Activated naive CD8-positive, alpha-beta T cell treated with anti-CD3 and anti-CD28 coated beads, Interleukin-2, amount 10 ng/mL, durations not matched to agents 7 days and 5 days (primary cell): Measurements from ENCODE around the gene LDHAL6B. TPM values are rescaled to one million over a fixed set of nuclear protein-coding genes. Genes with fewer than 3 reads are reported as not detected.

Experiments
- ATAC-seq: fragments of 150-1000 bp; cut with Tn5 transposase; one replicate; pipeline ENCODE4 v1.10.0; 2021; ENCODE audit warnings: low read depth, moderate library complexity
- POLR2A ChIA-PET: fragments of 350-600 bp; sonication (Branson Sonifier 250); formaldehyde crosslinking; loops from one replicate; lab custom pipeline; 2021; ENCODE audit warnings: antibody characterized with exemption; lab: Charles Lee
- DNase-seq: peaks from one replicate; pipeline ENCODE4 v3.0.0; 2021
- H3K27ac Mint-ChIP-seq: one replicate; pipeline ENCODE4 v1.8.0; 2022; ENCODE audit warnings: mild to moderate bottlenecking, mixed read lengths
- H3K27me3 Mint-ChIP-seq: one replicate; pipeline ENCODE4 v1.8.0; 2022; ENCODE audit warnings: mild to moderate bottlenecking, moderate library complexity, mixed read lengths
- H3K36me3 Mint-ChIP-seq: one replicate; pipeline ENCODE4 v1.8.0; 2021; ENCODE audit warnings: mild to moderate bottlenecking, mixed read lengths
- H3K4me1 Mint-ChIP-seq: one replicate; pipeline ENCODE4 v1.8.0; 2021; ENCODE audit warnings: mixed read lengths
- H3K4me3 Mint-ChIP-seq: one replicate; pipeline ENCODE4 v1.8.0; 2022; ENCODE audit warnings: mild to moderate bottlenecking, moderate library complexity, mixed read lengths
- H3K9me3 Mint-ChIP-seq: one replicate; pipeline ENCODE4 v1.8.0; 2021; ENCODE audit warnings: mixed read lengths
- microRNA-seq: library from miRNA; unstranded; fragments of <30 nt; microRNA quantifications from one replicate; pipeline ENCODE4 v1.2.0, GENCODE V29; 2022
- total RNA-seq, 2 experiments: library from RNA; stranded (reverse); gene quantifications; one replicate each; pipeline ENCODE4 v1.2.3, GENCODE V29; 2021

Gene LDHAL6B
- total RNA-seq, 2 experiments from 2014 or later: not detected

DNA sequence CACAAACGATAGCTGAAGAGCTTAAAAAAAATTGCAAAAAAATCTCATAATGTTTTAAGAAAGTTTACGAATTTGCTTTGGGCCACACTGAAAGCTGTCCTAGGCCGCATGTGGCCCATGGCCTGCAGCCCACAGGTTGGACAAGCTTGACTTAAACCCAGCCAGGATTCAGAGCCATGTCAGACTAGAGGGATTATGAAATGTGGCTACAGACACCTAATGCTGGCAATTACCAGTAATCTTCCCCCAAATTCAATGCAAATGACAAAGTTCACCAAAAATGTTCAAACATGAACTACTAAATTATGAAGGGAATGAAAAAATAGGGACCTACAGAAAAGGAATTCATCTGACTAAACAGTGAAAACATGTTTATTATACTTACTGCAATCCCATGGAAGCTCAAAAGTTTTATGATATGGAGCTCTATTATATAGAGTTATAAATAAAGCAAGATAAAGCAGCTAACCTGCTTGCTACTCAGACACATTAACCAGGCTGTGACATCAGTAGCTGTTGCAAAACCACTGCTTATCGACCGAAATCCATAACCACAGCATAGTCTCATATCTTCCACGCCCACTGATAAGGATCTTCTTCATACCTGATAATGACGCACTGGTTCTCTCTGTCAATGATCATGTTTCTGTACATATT, 49.2 kb downstream of the LDHAL6B start:
- H3K9me3 Mint-ChIP-seq: no peaks in the 10 kb centered on the region
- no peak for DNase-seq
- ATAC-seq: peak; percentile 75
- H3K27ac Mint-ChIP-seq: peak overlapping the region; percentile 49
- no peaks in the 10 kb centered on the region for H3K27me3 Mint-ChIP-seq
- peak overlapping the region; percentile 36 for H3K4me3 Mint-ChIP-seq
- H3K4me1 Mint-ChIP-seq: peaks cover 30% of the 10 kb centered on the region
- peaks cover 33% of the 10 kb centered on the region for H3K36me3 Mint-ChIP-seq
- POLR2A ChIA-PET: interaction anchor here (1.5 kb wide), 1 partner anchor 45 kb away, joined by 6 read pairs; no protein-coding TSS in a partner anchor

DNA sequence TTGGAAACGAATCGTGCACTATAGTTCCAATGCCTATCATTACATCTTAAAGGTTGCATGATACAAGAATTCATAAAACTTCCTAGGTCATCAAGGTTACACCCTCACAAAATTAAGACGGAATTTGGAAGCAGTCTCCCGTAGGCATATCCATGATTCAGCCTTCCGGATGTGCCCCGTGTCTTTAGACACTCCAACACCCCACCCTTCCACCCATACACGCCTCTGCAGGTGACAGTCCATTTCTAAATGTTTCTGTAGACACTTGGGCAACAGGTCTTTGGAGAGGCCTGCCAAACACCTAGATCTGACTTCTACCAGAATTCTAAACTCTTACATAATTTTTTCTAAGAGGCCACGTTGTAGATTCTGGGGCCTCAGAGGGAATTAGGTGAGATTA, 49.8 kb downstream of the LDHAL6B start:
- H3K27ac Mint-ChIP-seq: no peak overlapping the region
- no peak overlapping the region for H3K4me3 Mint-ChIP-seq
- no peaks in the 10 kb centered on the region for H3K27me3 Mint-ChIP-seq
- no peak for ATAC-seq
- H3K36me3 Mint-ChIP-seq: peaks cover 34% of the 10 kb centered on the region
- DNase-seq: no peak
- H3K9me3 Mint-ChIP-seq: no peaks in the 10 kb centered on the region
- POLR2A ChIA-PET: interaction anchor here (1.5 kb wide), 1 partner anchor 44 kb away, joined by 6 read pairs; no protein-coding TSS in a partner anchor
- H3K4me1 Mint-ChIP-seq: peaks cover 30% of the 10 kb centered on the region

DNA sequence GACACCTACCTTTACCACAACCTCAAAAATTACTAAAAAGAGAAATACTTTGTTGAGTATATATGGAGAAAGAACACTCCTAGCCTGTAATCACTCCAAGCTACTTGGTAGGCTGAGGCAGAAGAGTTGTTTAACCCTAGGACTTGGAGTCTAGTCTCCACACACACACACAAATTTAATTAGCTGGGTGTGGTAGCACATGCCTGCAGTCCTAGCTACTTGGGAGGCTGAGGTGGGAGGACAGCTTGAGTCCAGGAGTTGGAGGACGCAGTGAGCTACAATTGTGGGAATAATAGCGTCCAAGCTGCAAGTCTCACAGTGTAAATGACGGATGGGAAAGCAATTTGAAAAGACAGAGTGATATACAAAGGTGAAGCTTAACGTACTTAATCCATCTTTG, 50.5 kb downstream of the LDHAL6B start:
- Mint-ChIP-seq H3K36me3 (peaks cover 34% of the 10 kb centered on the region), H3K27ac (peak overlapping the region; percentile 75), H3K27me3 (no peaks in the 10 kb centered on the region), H3K4me3 (no peak overlapping the region), H3K4me1 (peaks cover 30% of the 10 kb centered on the region), H3K9me3 (no peaks in the 10 kb centered on the region)
- ATAC-seq: no peak
- POLR2A ChIA-PET: no interaction called here
- DNase-seq: no peak

Small RNAs within 50 kb of the gene (microRNA-seq; reads per million reads assigned to microRNA genes)
- gene MIR2116: not detected

Other genes starting within 250 kb of the LDHAL6B start
- gene RNF111, start 219.2 kb upstream of the LDHAL6B start, total RNA-seq: 10 to 100 TPM; 38.2 to 46.9 TPM
- gene CCNB2, start 101.7 kb upstream of the LDHAL6B start, total RNA-seq: 10 to 100 TPM; 72.1 to 75.9 TPM
- gene MYO1E, start 166.0 kb downstream of the LDHAL6B start, total RNA-seq: 10 to 100 TPM; 73.9 to 79.1 TPM
- gene FAM81A, start 231.3 kb downstream of the LDHAL6B start, total RNA-seq: 1 to 10 TPM; 2.0 to 2.2 TPM